OCI-M2 (cell line): ENCODE measurements around the gene TMEM175.

Experiments used
- DNase-seq: peaks from one replicate; lab custom pipeline; 2025; ENCODE audit not compliant: unreplicated experiment; lab: John Stamatoyannopoulos, UW

The TMEM175 gene, protein sequence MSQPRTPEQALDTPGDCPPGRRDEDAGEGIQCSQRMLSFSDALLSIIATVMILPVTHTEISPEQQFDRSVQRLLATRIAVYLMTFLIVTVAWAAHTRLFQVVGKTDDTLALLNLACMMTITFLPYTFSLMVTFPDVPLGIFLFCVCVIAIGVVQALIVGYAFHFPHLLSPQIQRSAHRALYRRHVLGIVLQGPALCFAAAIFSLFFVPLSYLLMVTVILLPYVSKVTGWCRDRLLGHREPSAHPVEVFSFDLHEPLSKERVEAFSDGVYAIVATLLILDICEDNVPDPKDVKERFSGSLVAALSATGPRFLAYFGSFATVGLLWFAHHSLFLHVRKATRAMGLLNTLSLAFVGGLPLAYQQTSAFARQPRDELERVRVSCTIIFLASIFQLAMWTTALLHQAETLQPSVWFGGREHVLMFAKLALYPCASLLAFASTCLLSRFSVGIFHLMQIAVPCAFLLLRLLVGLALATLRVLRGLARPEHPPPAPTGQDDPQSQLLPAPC

DNA sequence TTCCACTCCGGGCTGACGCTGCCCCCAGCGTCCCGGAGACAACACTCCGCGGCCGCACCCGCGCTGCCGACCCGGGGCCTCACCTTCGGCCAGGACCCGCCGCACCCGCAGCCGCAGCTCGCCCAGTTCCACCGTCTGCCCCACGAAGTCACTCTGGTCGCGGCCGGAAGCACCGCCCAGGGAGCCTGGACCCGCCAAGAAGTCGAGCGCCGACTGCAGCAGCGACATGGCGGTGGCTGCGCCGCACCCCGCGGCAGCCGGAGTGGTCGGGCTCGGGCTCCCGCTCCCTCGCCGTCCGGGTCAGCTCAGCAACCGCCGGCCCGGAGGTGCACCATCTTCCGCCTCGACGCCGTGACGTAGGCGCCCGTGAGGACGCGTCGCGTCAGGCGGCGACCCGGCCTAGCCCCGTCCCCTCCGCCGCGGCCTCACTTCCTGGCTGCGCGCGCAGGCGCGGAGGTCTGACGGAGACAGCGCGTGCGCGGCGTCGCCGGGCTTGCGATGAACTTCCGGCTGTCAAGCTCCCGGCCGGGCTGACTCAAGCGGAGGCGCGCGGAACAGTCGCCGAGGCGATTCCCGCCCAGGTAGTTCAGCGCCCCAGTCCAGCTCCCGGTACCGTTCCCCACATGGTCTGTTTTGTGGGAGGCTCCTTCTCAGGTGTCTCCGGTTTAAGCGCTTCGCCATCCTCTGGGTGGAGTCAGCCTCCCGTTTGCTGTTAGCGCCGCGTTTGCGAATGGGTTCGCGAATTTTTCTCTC is at the start of gene TMEM175, which contains the start of gene GAK:
TSS of gene TMEM175 (plus strand) at position 501 of the 753 bp plus-strand sequence. CDS start 15,280 bp downstream, outside the sequence.
TSS of gene GAK (minus strand) at position 357 of the 753 bp plus-strand sequence. CDS start at position 228, 129 bp downstream.
- no peak for DNase-seq

DNA sequence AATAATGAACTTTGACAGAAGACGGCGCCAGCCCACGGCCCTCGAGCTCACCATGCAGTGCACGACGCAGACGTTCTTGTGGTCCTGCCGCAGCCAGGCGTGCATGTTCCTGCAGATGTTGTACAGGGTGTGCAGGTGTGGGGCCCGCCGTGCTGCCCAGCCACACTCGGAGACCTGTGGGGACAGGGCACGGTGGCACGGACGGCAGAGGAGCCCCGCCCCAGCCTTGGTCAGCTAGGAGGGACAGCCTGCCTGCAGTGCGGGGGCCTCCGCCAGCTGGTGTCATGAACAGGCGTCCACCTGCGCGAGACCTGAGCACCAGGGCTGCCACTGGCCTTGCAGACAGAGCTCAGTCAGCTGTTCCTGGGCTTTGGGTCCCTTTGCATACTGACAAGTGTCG is 49.6 kb upstream of the TMEM175 start:
- DNase-seq: no peak

DNA sequence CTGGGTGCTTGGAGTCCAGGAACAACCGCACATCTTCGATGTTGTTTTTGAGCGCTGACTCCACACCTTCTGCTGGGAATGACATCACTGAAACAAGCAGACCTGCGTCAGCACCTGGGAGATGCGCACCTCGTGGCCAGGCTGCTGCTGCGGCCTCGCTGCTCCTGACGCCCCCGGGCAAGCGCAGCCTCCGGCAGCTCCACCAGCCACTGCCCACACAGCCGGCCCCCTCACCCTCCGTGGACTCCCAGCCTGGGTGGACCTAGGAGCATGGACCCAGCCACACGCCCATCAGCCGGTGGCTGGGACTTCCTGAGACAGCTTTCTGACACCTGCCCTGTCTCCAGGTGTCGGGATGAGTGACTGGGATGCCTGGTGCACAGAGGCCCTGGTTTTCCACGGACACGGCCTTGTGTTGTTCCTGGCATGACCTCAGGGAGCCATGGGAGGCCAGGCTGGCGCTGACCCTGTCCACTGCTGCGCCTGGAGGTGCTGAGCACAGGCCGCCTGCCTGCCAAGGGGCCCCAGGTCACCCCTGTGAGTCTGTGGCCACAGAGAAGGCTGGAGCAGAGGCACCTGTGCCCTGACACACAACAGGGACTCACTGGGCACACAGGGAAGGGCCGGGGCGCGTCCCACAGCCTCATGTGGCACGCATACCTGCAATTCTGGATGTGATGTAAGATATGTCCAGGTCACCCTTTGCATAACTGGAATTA is 48.7 kb upstream of the TMEM175 start:
- DNase-seq: no peak

DNA sequence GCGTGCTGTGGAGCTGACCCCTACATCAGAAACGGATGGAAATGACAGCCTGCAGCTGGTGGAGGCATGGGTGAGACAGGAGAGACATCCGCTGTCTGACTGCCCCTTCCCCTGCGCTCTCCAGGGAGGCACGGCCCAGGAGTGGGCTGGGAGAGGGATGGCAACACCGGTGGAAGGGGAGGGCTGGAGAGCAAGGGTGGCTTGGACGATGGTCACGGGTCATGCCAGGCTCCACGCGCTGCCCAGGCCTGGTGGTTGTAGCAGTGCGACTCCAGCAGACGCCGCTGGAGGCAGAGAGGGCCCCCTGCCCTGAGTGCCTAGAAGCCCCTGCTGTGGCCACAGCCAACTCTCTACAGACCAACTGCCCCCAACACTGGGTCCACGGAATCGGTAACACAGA is 48.0 kb upstream of the TMEM175 start:
- DNase-seq: no peak

DNA sequence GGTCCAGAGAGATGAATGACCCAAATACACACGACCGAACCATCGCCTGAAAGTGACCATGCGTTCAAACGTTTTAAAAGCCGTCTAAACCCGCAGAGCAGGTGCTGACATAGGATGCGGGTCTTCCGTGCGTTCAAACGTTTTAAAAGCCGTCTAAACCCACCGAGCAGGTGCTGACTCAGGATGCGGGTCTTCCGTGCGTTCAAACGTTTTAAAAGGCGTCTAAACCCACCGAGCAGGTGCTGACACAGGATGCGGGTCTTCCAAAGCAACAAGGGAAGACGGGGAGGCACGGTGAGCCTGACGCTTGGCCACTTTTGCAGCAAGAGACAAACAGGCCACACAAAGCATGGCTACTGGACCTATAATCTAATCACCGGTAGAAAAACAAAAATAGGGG is 47.4 kb upstream of the TMEM175 start:
- no peak for DNase-seq

DNA sequence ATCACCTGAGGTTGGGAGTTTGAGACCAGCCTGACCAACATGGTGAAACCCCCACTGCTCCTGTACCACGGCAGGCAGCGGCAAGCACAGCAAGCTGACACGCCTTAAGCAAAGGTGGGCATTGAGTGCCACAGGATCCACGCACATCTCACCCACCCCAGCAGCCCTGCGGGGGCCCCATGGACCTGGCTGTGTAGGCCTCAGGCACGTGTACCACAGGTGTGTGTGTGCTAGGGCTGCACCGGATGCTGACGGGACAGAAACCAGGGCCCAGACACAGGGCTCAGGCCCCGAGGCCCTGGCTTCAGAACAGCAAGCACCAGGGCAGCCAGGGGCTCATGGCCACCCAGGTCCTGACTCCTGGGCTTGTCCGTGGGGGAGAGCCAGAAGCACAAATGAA is 46.9 kb upstream of the TMEM175 start:
- no peak for DNase-seq

DNA sequence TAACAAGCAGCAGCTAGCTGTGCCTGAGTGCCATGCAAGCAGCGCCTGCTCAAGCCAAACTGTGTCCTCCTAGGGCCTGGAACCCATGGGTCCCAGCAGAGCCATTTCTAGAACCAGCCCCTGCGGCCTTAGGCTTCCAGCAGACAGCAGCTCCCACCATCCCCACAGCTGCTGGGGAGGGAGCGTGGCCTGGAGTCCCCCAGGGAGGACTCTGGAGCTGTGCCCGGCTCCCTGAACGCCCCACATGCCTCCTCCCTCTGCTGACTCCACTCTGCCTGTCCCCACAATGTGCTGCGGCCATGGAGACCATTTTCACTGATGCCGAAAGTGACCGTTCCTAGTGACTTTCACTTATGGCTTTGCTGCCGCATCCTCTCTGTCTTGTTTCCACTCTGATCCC is 46.0 kb upstream of the TMEM175 start:
- no peak for DNase-seq

DNA sequence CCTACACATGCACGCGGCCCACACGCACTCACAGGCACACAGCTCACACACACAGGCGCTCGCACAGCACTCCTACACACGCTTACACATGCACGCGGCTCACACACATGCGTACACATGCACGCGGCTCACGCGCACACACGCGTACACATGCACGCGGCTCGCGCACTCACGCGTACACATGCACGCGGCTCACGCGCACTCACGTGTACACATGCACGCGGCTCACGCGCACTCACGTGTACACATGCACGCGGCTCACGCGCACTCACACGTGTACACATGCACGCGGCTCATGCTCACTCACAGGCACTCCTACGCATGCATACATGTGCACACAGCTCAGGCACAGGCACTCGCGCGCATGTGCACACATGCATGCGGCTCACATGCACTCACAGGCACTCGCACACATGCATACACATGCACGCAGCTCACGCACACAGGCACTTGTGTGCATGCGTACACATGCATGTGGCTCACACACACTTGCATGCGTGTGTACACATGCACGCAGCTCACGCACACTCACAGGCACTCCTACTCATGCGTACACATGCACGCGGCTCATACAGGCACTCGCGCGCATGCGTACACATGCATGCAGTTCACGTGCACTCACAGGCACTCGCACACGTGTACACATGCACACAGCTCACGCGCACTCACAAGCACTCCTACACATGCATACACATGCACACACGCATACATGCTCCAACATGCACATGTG is 45.1 kb upstream of the TMEM175 start:
- DNase-seq: no peak

DNA sequence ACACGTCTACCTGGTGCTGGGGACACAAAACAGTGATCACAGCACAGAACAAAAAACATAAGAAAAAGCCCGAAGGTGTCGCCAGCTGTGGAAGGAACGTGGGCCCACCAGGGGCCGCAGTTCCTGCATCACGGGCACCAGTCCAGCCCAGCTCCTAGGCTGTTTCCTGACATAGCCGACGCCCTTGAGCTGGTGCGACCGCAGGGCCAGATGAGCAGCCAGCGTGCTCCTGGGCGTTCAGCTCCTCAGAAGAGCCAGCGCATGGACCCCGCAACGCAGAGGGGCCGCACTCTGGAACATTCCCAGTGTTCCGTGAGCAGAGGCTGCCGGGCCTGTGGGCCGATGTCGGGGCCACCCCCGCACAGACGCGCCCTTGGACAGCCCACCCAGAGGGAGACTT is 44.2 kb upstream of the TMEM175 start:
- DNase-seq: no peak

DNA sequence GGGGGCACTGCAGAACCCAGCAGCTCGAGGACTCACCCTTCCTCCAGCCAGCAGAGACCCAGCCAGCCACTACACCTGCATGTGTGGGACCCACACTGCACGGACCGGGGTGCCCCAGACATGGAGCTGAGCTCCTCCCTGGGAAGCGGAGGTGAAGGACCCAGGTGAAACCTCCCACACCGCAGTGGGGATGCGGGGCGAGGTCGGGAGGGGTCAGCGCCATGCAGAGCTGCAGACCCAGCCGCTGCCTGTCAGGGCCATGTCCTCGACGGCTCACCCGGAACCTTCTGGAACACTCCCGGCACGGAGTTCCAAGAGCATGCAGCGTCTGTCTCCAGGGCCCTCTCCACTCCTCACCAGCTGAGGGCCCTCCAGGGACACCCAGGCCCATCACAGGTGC is 42.7 kb upstream of the TMEM175 start:
- no peak for DNase-seq

DNA sequence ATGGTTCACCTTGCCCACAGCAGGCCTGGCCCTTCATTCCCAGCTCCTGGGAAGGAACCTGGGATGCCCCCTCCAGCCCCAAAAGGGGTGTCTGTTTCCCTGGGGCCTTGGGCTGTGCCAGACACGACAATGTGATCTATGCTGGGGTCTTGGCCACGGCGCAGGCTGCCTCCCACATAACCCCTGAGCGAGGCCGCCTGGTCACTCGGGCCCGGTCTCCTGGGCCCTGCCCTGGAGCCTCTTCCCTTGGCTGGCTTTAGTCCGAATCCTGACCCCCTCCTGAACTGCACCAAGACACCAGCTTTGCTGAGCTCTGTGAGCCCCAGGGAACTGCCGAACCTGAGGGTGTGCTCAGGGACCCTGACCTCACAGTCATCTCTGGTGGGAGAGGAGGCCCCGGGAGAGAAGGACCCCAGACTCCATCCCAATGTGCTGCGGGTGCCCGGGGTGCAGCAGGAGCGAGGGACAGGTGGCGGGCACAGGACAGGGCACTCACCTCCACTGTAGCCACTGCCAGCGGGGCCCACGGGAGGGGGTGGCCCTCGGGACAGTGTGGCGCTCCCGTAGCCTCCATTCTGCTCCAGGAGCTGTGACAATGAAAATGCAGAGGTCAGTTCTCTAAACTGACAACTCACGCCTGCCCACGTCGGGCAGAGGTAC is 42.1 kb upstream of the TMEM175 start:
- no peak for DNase-seq

DNA sequence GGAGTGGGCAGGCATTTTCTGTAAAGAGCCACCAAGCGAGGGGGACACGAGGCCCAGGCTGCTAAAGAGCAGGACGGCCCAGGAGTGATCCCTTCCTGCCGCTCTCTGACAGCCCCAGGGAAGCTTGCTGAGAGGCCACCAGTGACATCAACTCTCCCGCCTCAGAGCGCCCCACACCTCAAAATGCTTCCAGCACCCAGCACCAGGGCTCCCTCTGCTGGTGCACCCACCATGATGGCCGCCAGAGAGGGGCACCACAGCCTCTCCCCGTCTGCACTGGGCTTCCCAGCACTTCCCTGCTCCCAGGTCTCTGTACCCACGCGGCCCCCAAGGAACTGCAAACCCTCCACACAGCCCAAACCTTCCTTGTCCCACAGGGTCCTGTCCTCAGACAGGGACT is 40.5 kb upstream of the TMEM175 start:
- DNase-seq: no peak

DNA sequence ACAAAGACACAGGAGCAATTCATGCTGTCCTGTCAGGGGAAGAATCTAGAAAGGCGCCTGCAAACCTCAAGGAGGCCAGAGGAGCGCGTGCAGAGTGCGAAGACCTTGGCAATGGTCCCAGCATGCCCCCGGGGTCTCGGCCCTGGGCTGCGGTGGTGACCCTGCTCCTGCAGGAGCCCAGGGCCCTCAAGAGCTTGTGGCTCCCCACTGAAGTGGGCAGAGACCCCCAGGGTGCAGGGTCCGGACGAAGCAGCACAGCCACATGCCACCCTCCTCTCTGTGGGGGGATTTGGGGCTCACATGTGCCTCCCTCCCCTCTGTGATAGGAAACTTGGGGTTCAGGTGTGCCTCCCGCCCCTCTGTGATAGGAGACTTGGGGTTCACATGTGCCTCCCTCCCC is 39.5 kb upstream of the TMEM175 start:
- no peak for DNase-seq

DNA sequence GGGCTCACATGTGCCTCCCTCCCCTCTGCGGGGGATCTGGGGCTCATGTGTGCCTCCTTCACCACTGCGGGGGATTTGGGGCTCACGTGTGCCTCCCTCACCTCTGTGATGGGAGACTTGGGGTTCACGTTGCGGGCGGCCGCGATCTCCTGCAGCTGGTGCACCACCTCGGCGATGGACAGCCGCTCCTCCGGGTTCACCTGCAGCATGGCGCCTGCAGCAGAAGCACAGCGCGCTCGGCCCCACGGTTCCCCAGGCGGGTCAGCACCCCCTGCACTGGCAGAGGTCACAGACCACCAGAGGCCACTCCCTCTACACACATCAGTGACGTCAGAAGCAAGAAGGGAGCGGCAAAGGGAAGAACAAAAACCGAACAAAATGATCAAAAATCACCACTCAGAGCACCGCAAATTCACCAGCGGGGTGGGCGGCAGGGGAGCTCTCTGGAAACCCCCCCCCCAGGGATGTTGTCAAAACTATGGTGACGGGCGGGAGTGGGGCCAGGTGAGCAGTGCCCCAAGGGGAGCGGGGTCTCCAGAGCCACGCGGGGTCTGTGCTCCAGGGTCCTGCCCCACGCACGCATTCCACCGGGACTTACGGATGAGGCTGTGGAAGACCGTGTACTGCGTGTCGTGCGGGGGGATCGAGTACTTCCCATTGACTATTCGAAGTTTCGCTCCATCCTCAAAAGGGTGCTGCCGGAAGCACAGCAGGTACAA is 38.8 kb upstream of the TMEM175 start:
- DNase-seq: no peak

DNA sequence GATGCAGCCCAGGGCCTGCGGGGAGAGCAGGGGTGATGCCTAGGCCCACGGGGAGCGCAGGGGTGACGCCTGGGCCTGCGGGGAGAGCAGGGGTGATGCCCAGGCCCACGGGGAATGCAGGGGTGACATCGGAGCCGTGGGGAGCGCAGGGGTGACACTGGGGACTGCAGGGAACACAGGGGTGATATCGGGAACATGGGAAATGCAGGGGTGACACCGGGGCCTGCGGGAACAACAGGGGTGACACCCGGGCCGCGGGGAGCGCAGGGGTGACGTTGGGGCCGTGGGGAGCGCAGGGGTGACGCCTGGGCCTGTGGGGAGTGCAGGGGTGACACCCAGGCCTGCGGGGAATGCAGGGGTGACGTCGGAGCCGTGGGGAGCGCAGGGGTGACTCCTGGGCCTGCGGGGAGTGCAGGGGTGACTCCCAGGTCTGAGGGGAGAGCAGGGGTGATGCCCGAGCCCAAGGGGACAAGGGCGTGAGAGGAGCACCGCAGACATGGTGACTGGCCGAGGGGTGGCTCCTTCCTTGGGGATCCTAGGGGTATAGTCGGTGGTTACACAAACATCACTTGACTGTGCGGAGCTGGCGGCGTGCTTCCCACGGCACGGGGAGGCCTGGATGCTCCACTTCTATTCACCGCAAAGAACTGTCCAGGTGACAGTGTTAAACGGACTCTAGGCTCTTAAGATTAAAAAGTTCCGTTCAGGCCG is 38.1 kb upstream of the TMEM175 start:
- no peak for DNase-seq

DNA sequence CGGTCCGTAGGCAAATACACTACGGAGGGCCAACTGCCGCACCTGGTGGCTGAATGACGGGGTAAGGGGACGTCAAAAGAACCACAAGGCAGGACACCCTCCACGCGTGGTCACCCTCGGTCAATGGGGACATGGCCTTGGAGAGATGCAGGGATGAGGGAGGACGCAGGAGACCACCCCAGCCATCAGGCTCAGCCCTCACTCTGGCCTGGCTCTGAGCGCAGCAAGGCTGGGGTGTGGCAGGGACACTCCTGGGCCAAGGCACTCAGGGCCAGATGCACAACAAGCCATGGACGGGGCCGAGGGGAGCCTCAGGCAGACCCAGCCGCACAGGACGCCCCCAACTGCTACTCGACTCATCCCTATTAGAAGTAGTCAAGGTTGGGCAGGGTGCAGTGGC is 36.7 kb upstream of the TMEM175 start:
- DNase-seq: no peak

DNA sequence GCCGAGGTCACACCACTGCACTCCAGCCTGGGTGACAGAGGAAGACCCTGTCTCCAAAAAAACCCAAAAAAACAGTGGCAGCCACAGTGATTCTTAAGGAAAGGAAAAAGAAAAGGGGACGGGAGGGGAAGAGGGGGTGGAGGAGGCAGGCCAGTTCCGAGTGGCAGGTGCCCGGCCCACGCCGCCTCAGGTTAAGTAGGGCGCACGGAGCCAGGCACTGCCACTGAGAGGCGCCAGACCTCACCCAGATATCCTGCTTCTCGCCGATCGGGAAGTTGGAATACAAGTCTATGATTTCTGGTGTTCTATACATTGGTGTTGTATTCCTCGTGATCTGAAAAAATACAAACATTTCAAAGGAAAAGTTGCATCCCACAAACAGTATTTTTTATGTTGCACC is 36.0 kb upstream of the TMEM175 start:
- no peak for DNase-seq

DNA sequence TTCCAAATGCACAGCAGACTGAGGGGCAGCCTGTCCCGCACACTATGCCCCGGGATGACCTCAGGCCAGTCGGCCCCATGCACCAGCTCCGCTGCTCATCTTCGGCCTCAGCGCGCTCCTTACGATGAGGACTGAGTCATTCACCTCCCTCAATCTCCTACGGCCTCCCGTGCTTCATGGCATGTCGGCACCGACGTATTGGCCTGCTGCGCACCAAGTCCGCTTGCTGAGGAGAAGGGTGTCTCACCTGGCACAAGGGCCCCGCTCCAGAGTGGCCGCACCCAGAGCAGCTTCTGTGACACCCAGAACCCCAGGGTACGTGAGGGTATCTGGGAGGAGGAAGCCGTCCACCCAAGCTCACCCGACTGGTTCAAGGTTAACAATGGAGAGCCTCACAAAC is 35.6 kb upstream of the TMEM175 start:
- DNase-seq: no peak

DNA sequence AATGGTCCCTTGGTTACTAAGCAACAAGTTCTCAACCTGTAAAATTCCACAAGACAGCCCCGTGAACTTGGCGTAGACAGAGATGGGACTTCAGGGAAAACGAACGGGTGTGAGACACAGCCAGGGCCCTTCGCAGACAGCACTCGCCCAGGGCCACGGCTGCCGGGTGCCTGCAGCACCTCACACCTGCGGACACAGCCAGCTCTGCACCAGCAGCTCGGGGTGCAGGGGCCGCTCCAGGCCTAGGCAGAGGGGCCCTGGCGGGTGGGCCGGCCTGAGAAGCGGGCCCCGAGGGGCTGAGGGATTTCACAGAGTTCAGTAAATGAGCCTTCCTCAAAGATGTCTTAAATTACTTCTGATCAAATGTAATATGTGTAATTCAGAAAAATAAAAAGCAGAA is 34.1 kb upstream of the TMEM175 start:
- DNase-seq: no peak
